Measurements from ENCODE around the gene SMIM41.

DNA sequence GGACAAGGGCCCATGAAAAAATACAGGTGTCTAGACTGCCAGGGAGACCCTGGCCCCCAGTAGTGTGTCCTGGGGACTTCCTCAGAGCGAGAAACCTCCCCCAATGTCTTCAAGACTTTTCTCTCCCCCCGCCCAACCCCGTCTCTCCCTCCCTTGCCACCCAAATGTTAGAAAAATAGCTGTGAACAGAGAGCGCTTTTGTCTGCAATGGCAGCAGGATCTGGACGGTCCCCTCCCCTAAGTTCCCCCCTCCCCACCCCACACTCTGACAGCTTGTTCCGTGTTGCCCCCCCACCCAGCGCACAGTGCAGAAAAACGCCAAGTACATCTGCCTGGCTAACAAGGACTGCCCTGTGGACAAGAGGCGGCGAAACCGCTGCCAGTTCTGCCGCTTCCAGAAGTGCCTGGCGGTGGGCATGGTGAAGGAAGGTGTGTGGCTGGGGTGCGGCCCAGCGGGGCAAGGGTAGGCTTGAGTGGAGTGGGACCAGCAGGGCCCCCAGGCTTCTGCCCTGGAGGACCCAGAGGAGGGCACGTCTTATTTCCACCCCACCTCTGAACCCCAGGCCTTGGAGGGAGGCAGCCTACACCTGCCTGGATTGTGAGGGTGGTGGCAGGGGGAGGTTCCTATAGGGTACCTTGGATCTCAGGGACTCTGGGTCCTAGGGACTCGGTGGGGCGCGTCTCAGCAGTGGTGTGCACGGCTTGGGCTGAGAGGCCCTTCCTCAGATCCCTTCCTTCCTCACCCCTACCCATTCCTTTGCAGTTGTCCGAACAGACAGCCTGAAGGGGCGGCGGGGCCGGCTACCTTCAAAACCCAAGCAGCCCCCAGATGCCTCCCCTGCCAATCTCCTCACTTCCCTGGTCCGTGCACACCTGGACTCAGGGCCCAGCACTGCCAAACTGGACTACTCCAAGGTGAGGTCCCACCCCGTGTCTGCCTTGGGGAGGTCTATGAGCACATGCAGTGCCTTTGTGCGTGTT is 23.5 kb upstream of the SMIM41 start:
- TF ChIP-seq, protein P1, sequence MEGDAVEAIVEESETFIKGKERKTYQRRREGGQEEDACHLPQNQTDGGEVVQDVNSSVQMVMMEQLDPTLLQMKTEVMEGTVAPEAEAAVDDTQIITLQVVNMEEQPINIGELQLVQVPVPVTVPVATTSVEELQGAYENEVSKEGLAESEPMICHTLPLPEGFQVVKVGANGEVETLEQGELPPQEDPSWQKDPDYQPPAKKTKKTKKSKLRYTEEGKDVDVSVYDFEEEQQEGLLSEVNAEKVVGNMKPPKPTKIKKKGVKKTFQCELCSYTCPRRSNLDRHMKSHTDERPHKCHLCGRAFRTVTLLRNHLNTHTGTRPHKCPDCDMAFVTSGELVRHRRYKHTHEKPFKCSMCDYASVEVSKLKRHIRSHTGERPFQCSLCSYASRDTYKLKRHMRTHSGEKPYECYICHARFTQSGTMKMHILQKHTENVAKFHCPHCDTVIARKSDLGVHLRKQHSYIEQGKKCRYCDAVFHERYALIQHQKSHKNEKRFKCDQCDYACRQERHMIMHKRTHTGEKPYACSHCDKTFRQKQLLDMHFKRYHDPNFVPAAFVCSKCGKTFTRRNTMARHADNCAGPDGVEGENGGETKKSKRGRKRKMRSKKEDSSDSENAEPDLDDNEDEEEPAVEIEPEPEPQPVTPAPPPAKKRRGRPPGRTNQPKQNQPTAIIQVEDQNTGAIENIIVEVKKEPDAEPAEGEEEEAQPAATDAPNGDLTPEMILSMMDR (IDR thresholded peaks at IDR 0.05), result no peak
- TF ChIP-seq POLR2A (IDR thresholded peaks at IDR 0.05), result peak in 1 of 4 donors; percentile 9
